Colonic mucosa (tissue), 4 donors: ENCODE results near the gene TMEM207. TPM values are rescaled to one million over a fixed set of nuclear protein-coding genes. Genes with fewer than 3 reads are reported as not detected.

Source experiments
- DNase-seq: peaks from one replicate; pipeline ENCODE4 v3.0.0-alpha.2; 2020
- H3K27ac ChIP-seq: fragments of 200-600 bp; one replicate; pipeline ENCODE4 v1.8.0; 2021
- H3K27me3 ChIP-seq: fragments of 200-600 bp; one replicate; pipeline ENCODE4 v1.8.0; 2021
- H3K36me3 ChIP-seq: fragments of 200-600 bp; one replicate; pipeline ENCODE4 v1.8.0; 2021
- H3K4me1 ChIP-seq: fragments of 200-600 bp; one replicate; pipeline ENCODE4 v1.8.0; 2021; ENCODE audit warnings: mild to moderate bottlenecking
- H3K4me3 ChIP-seq: fragments of 200-600 bp; one replicate; pipeline ENCODE4 v1.8.0; 2021
- H3K9ac ChIP-seq, 2 donors: one replicate each; pipeline ENCODE4 v1.7.0; 2013; ENCODE audit warnings: control low read depth in 2 of 2, low read depth in 2 of 2, low read length in 2 of 2
- H3K9me3 ChIP-seq: fragments of 200-600 bp; one replicate; pipeline ENCODE4 v1.8.0; 2021
- CTCF ChIP-seq: fragments of 200-600 bp; IDR thresholded peaks from one replicate; pipeline ENCODE4 v1.8.0; 2022; ENCODE audit warnings: antibody characterized with exemption, mild to moderate bottlenecking
- intact Hi-C: fragments of 100-400 bp; cut with DNase I; formaldehyde crosslinking; loops from one replicate; pipeline ENCODE4 v1.14.1; 2022
- total RNA-seq, 2 donors: library from RNA; stranded (reverse); fragmentation: NEBNext Ultra II Directional in 1 of 2; extraction: Animal tissue kit (Norgen Biotek cat#: 25700) in 1 of 2; gene quantifications; one replicate each; pipeline ENCODE4 v1.2.1, GENCODE V29; 2021
- donor health status: healthy.
- donor health status: DM: no; HTN: no; CAD: no.
- donor health status: DM: no; HTN: no; CAD: no.

Gene TMEM207
- total RNA-seq, 2 donors from 2014 or later, result not detected

GRCh38 chr3:190426806-190427507 is 22.7 kb downstream of the TMEM207 start:
- intact Hi-C loops, result loop anchor here (10.0 kb wide), 1 partner anchor 202 kb away; no protein-coding TSS in a partner anchor
- no peak overlapping the region for H3K4me3 ChIP-seq
- H3K36me3 ChIP-seq, result no peaks in the 10 kb centered on the region
- no peaks in the 10 kb centered on the region for H3K4me1 ChIP-seq
- no peak for DNase-seq
- H3K27me3 ChIP-seq, result no peaks in the 10 kb centered on the region
- no peak overlapping the region for H3K27ac ChIP-seq
- TF ChIP-seq CTCF, result no peak
- no peak overlapping the region for H3K9ac ChIP-seq
- no peaks in the 10 kb centered on the region for H3K9me3 ChIP-seq

DNA sequence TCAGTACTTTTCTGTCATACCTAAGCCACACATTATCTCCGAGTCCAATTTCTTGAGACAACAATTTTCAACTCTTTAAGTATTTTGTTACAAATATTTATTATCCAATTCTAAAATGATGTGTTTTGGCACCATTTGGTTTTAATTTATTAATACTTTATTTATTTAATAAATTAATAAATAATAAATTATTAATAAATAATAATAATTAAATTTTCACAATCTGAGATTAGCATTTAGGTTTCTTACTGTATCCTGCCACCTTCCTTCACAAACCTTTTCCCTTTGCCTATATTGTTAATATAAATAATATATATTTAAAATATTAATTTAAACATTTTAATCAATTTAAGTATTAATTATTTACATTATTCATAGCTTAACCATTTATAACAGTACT is 23.9 kb downstream of the TMEM207 start:
- no peak overlapping the region for H3K4me3 ChIP-seq
- no peaks in the 10 kb centered on the region for H3K4me1 ChIP-seq
- intact Hi-C loops, result loop anchor here (10.0 kb wide), 1 partner anchor 201 kb away; no protein-coding TSS in a partner anchor
- H3K27me3 ChIP-seq, result no peaks in the 10 kb centered on the region
- H3K36me3 ChIP-seq, result no peaks in the 10 kb centered on the region
- no peak overlapping the region for H3K9ac ChIP-seq
- TF ChIP-seq CTCF, result no peak
- no peak overlapping the region for H3K27ac ChIP-seq
- H3K9me3 ChIP-seq, result no peaks in the 10 kb centered on the region
- DNase-seq, result no peak

DNA sequence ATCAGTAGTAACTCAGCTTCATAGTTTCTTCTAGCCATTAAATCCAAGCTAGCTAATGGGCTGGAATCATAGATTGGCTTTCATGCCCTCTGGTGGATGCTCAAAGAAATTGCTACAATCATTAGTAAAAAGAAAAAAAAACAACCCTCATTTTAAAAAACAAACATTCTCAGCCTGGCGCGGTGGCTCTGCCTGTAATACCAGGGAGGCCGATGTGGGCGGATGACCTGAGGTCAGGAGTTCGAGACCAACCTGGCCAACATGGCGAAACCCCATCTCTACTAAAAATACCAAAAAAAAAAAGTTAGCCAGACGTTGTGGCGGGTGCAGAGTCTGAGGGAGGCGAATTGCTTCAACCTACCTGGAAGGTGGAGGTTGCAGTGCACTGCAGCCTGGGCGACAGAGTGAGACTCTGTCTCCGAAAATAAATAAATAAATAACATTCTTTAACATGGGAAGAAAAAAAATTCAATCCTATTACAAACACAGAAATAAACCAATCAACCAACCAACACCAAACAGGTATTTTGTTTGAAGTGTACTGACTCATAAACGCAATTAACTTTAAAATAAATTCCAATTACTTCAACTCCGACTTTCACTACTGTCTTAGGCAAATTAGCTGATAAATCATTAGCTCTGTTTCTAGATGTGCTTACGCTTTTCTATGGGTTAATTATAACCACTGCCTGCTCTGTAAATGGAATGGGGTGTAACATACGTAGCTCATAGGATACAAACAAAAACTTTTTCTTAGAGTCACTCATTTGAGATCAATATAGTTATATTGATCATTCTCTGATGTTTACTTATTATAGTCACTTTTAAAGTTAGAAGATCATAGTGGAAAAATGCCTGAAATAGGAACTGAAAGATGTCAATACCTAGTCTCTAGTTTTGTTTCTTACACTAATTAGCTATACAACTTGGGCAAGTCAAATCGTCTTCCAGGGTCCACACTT is 24.9 kb downstream of the TMEM207 start:
- intact Hi-C loops, result loop anchor here (10.0 kb wide), 1 partner anchor 200 kb away; no protein-coding TSS in a partner anchor
- Histone ChIP-seq H3K4me3 (no peak overlapping the region), H3K36me3 (no peaks in the 10 kb centered on the region), H3K9me3 (no peaks in the 10 kb centered on the region), H3K9ac (no peak overlapping the region), H3K4me1 (no peaks in the 10 kb centered on the region), H3K27me3 (no peaks in the 10 kb centered on the region), H3K27ac (no peak overlapping the region)
- peak; percentile 52 for TF ChIP-seq CTCF
- peak; percentile 41 for DNase-seq

- no peak for TF ChIP-seq CTCF
- Histone ChIP-seq H3K4me3 (no peak overlapping the region), H3K9me3 (no peaks in the 10 kb centered on the region), H3K27ac (no peak overlapping the region), H3K27me3 (no peaks in the 10 kb centered on the region), H3K9ac (no peak overlapping the region), H3K4me1 (no peaks in the 10 kb centered on the region), H3K36me3 (no peaks in the 10 kb centered on the region)
- no peak for DNase-seq
- intact Hi-C loops, result loop anchor here (10.0 kb wide), 1 partner anchor 199 kb away; no protein-coding TSS in a partner anchor
Observed at GRCh38 chr3:190424108-190424477, 25.6 kb downstream of the TMEM207 start.

DNA sequence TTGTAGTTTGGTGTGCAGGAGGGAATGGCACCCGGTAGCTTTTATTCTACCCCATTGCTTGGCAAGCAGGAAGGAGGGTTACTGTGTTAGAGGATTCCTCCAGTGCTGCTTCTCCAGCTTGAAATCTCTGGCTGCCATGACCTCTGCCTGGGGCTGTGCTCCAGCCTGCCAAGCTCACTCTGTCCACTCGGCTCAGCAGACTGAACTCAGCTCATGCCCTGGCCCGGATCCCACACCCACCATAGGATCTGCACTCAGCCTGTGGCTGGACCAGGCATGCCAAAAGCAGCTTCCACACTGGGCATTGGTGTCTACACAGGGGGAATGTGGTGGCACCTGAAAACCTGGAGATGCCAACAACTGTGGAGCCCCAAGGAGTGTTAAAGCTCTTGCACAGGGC is 35.4 kb downstream of the TMEM207 start:
- Histone ChIP-seq H3K36me3 (no peaks in the 10 kb centered on the region), H3K4me3 (no peak overlapping the region), H3K27ac (no peak overlapping the region), H3K4me1 (no peaks in the 10 kb centered on the region), H3K9ac (no peak overlapping the region), H3K27me3 (no peaks in the 10 kb centered on the region), H3K9me3 (no peaks in the 10 kb centered on the region)
- no peak for DNase-seq
- TF ChIP-seq CTCF, result no peak
- intact Hi-C loops, result no loop called here
